Motor neuron (in vitro differentiated cells): ENCODE data around the gene MYADM. TPM values are rescaled to one million over a fixed set of nuclear protein-coding genes. Genes with fewer than 3 reads are reported as not detected.

Source experiments
- ATAC-seq, 8 experiments: fragments of 200-7000 bp; cut with Tn5 transposase; replicated peaks in 6 of 8; 2 replicates each; pipeline ENCODE4 v1.8.0; 2021; ENCODE audit warnings: mild to moderate bottlenecking in 8 of 8, moderate library complexity in 8 of 8
- H3K27ac ChIP-seq, 2 donors: fragments of 250-450 bp; sonication (Bioruptor Pico); 2 replicates each; pipeline ENCODE4 v1.9.0; 2021; ENCODE audit warnings: antibody characterized with exemption in 2 of 2, mild to moderate bottlenecking in 2 of 2, moderate library complexity in 1 of 2
- H3K4me1 ChIP-seq, 2 donors: fragments of 250-450 bp; sonication (Bioruptor Pico); replicated peaks in 1 of 2; 2 replicates each; pipeline ENCODE4 v1.6.1; 2021; ENCODE audit warnings: antibody characterized with exemption in 2 of 2, mild to moderate bottlenecking in 2 of 2, moderate library complexity in 1 of 2
- H3K4me3 ChIP-seq, 5 donors: fragments of 250-450 bp; sonication (Bioruptor Pico); 2 replicates each; pipeline ENCODE4 v1.9.0; 2021; ENCODE audit warnings: antibody characterized with exemption in 5 of 5, mild to moderate bottlenecking in 5 of 5, moderate library complexity in 4 of 5
- WGBS, 10 experiments: fragments of 450-650 bp; shearing (Covaris generic); methylation state at CpG; one replicate each; pipeline ENCODE4 v1.0.0; 2022; 5-methylcytosine and 5-hydroxymethylcytosine counted together
- in situ Hi-C, 9 experiments: fragments of 400-800 bp; cut with MboI; loops; one replicate each; pipeline ENCODE4 v1.15.0; 2021; ENCODE audit warnings: low sequenced_read_pairs in 9 of 9, low pct_unique_long_range_greater_than_20kb in 2 of 9; ENCODE audit not compliant: unreplicated experiment in 9 of 9
- total RNA-seq, 8 experiments: library from RNA; unstranded; fragments of 300-600 nt; gene quantifications; 2 replicates each; pipeline versions ENCODE4 v1.2.3 to v1.2.4, GENCODE V29; 2022

Gene MYADM
- total RNA-seq, 8 experiments from 2014 or later = 2.1 to 26.7 (median 11.6) TPM

DNA sequence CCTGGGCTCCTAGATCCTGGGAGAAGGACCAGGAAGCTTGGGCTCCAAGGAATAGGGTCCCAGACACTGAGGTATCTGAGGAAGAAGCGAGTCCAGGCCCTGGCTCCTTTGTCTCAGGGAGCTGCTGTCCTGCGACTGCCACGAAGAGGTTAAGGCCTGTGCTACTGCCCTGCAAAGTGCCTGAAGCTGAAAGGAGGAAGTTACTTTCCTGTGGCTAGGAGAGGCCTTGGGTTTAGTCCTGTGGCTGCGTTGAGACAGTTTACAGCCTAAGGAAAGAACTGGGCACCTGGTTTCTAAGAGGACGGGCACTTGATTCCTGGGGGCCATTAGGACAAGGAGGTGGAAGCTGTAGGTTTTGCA is 2.8 kb downstream of the MYADM start:
- Histone ChIP-seq H3K4me3 (peak overlapping the region in 1 of 5 donors; percentile 6), H3K4me1 (peaks cover 2 to 3% of the 10 kb centered on the region in 2 donors), H3K27ac (peak overlapping the region in 1 of 2 donors; percentile 36)
- in situ Hi-C loops = no loop called here
- 40 to 100% (median 57%) methylated on average over 1 to 3 of the region's 5 CpGs; no CpG with 5 or more reads in 5 of the 10 experiments for WGBS, 10 experiments
- no peak for ATAC-seq

DNA sequence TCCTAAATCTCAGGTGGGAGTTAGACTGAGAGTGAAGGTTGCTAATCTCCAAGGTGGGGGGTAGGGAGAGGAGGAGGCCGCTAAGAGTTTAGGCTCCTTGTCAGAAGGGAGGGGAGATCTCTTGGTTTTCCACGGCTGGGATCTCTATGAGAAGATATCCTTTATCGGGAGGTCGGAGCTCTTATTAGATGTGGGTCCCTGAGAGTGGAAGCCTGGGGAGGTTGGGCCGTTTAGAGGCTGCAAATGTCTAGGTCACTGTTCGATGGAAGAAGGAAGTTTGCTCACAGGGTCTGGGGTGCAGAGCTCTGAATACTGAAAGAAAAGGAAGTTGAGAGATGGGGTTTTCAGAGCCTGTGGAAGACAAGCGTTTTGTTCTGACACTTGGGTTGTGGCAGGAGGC is 3.8 kb downstream of the MYADM start:
- in situ Hi-C loops = no loop called here
- no peak for ATAC-seq
- WGBS, 10 experiments = 29 to 100% (median 83%) methylated on average over 1 to 5 of the region's 7 CpGs; no CpG with 5 or more reads in 2 of the 10 experiments
- H3K4me3 ChIP-seq = no peak overlapping the region
- H3K4me1 ChIP-seq = no peaks in the 10 kb centered on the region
- no peak overlapping the region for H3K27ac ChIP-seq

DNA sequence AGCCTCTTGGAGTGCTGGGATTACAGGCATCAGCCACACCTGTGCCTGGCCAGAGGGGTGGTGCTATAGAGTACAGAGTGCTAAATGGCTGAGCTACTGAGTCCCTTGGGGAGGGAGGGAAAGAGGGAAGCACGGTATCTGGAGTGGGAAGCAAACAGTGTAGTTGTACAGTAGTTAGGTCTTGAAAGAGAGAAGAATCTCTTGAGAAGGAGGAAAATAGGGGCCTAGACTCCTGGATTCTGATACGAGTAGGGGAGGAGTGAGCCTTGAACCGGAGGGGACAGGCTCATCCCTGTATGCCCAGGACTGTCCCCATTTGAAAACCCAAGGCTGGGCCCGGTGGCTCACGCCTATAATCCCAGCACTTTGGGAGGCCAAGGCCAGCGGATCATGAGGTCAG is 5.1 kb downstream of the MYADM start:
- in situ Hi-C loops = no loop called here
- 29 to 78% (median 65%) methylated on average over 1 to 5 of the region's 6 CpGs; no CpG with 5 or more reads in 4 of the 10 experiments for WGBS, 10 experiments
- no peak overlapping the region for H3K27ac ChIP-seq

DNA sequence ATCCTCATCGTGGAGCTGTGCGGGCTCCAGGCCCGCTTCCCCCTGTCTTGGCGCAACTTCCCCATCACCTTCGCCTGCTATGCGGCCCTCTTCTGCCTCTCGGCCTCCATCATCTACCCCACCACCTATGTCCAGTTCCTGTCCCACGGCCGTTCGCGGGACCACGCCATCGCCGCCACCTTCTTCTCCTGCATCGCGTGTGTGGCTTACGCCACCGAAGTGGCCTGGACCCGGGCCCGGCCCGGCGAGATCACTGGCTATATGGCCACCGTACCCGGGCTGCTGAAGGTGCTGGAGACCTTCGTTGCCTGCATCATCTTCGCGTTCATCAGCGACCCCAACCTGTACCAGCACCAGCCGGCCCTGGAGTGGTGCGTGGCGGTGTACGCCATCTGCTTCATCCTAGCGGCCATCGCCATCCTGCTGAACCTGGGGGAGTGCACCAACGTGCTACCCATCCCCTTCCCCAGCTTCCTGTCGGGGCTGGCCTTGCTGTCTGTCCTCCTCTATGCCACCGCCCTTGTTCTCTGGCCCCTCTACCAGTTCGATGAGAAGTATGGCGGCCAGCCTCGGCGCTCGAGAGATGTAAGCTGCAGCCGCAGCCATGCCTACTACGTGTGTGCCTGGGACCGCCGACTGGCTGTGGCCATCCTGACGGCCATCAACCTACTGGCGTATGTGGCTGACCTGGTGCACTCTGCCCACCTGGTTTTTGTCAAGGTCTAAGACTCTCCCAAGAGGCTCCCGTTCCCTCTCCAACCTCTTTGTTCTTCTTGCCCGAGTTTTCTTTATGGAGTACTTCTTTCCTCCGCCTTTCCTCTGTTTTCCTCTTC is 6.3 kb downstream of the MYADM start:
- no peak overlapping the region for H3K4me3 ChIP-seq
- H3K27ac ChIP-seq = no peak overlapping the region
- no peak for ATAC-seq
- 52 to 100% (median 88%) methylated on average over 1 to 27 of the region's 51 CpGs for WGBS, 10 experiments
- peaks cover 4 to 5% of the 10 kb centered on the region in 2 donors for H3K4me1 ChIP-seq
- in situ Hi-C loops = no loop called here

More for the DNA sequence above, 5.1 kb downstream of the MYADM start:
- peaks cover 0 to 5% of the 10 kb centered on the region in 2 donors for H3K4me1 ChIP-seq
- no peak for ATAC-seq
- no peak overlapping the region for H3K4me3 ChIP-seq

DNA sequence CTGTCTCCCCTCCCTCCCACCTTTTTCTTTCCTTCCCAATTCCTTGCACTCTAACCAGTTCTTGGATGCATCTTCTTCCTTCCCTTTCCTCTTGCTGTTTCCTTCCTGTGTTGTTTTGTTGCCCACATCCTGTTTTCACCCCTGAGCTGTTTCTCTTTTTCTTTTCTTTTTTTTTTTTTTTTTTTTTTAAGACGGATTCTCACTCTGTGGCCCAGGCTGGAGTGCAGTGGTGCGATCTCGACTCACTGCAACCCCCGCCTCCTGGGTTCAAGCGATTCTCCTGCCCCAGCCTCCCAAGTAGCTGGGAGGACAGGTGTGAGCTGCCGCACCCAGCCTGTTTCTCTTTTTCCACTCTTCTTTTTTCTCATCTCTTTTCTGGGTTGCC is 6.9 kb downstream of the MYADM start:
- in situ Hi-C loops = no loop called here
- 67 to 94% (median 84%) methylated on average over 3 to 6 of the region's 6 CpGs; no CpG with 5 or more reads in 4 of the 10 experiments for WGBS, 10 experiments
- ATAC-seq = no peak
- no peak overlapping the region for H3K4me3 ChIP-seq
- no peak overlapping the region for H3K27ac ChIP-seq
- peaks cover 4 to 5% of the 10 kb centered on the region in 2 donors for H3K4me1 ChIP-seq

DNA sequence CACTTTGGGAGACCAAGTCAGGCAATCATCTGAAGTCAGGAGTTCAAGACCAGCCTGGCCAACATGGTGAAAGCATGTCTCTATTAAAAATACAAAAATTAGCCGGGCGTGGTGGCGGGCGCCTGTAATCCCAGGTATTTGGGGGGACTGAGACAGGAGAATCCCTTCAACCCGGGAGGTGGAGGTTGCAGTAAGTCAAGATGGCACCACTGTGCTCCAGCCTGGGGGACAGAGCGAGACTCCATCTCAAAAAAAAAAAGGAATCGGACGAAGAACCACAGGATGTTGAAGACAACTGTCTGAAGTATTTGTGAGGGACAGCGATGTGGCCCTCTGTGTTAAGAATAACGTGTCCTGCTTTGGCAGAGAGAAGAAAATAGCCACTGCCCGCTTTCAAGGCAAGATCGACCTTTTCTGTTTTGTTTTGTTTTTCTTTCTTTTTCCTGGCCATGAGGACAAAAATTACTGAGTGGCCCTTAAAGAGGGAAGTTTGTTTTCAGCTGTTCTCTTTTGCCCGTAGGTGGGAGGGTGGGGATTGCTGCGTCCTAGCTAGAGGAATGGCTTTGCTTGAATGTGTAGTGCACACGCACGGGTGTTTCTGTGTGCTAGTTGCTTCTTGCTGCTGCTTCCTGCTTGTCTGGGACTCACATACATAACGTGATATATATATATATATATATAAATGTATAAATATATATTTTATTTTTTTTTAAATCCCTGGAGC is 8.1 kb downstream of the MYADM start:
- in situ Hi-C loops = no loop called here
- Histone ChIP-seq H3K27ac (no peak overlapping the region), H3K4me1 (peaks cover 6 to 8% of the 10 kb centered on the region in 2 donors), H3K4me3 (no peak overlapping the region)
- WGBS, 10 experiments = 40 to 98% (median 90%) methylated on average over 1 to 15 of the region's 17 CpGs; no CpG with 5 or more reads in 1 of the 10 experiments
- no peak for ATAC-seq

DNA sequence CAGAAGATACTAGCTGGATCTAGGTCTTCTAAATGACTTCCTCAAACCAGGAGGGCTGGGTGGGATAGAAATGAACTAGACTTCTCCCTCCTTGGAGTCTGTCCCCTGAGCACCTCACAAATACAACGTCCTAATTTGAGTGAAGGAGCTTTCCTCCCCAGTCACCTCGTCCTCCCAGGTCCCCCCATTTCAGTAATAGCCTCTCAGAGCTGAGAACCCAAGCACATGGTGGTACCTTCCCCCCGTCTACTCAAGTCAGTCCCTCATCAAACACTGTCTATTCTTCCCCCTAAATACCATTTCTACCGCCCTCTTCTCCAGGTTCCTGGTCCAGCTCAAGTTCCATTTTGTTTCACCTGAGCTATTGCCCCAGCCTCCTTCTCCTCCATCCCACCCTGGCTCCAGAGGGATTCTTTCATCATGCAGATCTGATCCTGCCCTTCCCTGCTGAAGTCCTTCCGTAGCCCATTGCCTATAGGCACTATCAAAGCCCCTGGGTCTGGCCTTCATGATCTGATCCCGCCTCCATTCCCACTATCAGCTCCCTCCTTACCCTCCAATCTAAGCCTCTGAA is 9.1 kb downstream of the MYADM start:
- no peak overlapping the region for H3K27ac ChIP-seq
- no peak for ATAC-seq
- H3K4me3 ChIP-seq = no peak overlapping the region
- H3K4me1 ChIP-seq = peaks cover 12 to 14% of the 10 kb centered on the region in 2 donors
- 40 to 100% (median 90%) methylated on average over 1 to 4 of the region's 6 CpGs; no CpG with 5 or more reads in 3 of the 10 experiments for WGBS, 10 experiments
- in situ Hi-C loops = no loop called here

DNA sequence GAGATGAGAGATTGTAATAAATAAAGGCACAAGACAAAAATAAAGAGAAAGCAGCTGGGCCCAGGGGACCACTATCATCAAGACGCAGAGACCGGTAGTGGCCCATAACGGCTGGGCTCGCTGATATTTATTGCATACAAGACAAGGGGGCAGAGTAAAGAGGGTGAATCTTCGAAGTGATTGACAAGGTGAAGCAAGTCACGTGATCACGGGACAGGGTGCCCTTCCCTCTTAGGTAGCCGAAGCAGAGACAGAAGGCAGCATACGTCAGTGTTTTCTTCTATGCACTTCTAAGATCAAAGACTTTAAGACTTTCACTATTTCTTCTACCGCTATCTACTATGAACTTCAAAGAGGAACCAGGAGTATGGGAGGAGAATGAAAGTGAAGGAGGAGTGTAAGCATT is 9.7 kb downstream of the MYADM start:
- in situ Hi-C loops = no loop called here
- H3K4me3 ChIP-seq = no peak overlapping the region
- peaks cover 12 to 16% of the 10 kb centered on the region in 2 donors for H3K4me1 ChIP-seq
- no peak overlapping the region for H3K27ac ChIP-seq
- no peak for ATAC-seq
- WGBS, 10 experiments = 16 to 72% (median 52%) methylated on average over 5 to 10 of the region's 10 CpGs; no CpG with 5 or more reads in 6 of the 10 experiments

DNA sequence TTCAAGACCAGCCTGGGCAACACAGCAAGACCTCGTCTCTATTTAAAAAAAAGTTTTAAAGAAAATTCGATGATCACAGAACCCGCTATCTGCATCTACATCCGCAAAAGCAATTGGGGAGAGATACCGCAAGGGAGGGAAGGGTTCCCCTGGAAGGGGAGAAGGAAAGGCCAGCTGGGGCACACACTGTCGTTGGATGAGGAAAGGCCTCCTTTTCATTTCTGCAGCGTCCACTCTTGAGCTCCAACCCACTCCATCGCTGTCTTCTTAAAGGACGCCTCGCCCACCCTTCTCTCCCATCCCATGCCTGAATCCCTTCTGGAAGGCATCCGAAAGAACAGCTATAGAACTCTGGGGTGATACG is 11.1 kb downstream of the MYADM start:
- Histone ChIP-seq H3K4me3 (peak overlapping the region; percentile 43 to 50 (median 48)), H3K27ac (peak overlapping the region in 1 of 2 donors; percentile 47), H3K4me1 (peaks cover 13 to 26% of the 10 kb centered on the region in 2 donors)
- in situ Hi-C loops = no loop called here
- WGBS, 10 experiments = 0 to 66% (median 17%) methylated on average over 1 to 9 of the region's 12 CpGs; no CpG with 5 or more reads in 5 of the 10 experiments
- peak in 1 of 8 experiments; percentile 3 for ATAC-seq

DNA sequence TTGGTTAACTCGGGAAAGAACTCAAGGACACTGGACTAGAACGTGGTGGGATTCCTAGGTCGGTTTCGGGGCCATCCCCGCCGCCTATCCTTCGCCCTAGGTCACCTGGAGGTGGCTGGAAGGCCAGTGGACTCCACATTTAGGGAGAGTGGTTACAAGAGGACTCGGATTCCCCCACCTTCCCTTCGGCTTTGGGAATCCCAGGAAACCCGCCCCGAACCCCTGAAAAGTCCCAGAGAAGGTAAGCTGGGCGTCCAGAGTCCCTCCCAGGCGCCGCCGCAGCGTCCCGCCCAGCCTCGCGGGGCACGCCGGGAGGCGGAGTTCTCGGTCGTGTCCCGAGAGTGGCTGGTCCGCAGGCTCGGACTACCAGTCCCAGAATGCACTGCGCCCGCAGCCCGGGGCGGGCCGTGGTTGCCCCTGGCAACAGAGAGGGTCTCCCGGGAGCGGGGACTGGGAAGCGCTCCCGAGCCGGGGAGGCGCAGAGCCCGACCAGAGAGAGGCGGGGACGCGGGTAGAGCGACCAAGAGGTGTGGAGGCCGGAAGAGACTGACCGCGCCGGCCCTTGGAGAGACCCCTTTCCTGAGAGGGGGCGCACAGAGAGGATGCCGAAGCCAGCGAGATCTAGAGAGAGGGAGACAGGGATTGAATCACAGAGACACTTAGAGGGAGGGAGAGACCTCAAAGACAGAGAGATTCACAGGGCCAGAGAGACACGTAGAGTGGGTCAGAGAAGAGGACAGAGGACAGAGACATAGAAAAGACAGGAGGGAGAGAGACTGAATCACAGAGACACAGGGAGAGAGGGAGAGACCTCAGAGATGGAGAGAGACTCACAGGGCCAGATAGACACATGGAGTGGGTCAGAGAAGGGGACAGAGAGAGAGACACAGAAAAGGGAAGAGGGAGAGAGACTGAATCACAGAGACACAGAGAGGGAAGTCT is 11.7 kb downstream of the MYADM start:
- WGBS, 10 experiments = 0 to 14% (median 1%) methylated on average over 1 to 14 of the region's 51 CpGs; no CpG with 5 or more reads in 2 of the 10 experiments
- peak; percentile 85 to 94 (median 90) for ATAC-seq
- Histone ChIP-seq H3K4me1 (peaks cover 19 to 33% of the 10 kb centered on the region in 2 donors), H3K27ac (peak overlapping the region; percentile 69 to 82), H3K4me3 (peak overlapping the region; percentile 43 to 50 (median 48))
- in situ Hi-C loops = no loop called here

DNA sequence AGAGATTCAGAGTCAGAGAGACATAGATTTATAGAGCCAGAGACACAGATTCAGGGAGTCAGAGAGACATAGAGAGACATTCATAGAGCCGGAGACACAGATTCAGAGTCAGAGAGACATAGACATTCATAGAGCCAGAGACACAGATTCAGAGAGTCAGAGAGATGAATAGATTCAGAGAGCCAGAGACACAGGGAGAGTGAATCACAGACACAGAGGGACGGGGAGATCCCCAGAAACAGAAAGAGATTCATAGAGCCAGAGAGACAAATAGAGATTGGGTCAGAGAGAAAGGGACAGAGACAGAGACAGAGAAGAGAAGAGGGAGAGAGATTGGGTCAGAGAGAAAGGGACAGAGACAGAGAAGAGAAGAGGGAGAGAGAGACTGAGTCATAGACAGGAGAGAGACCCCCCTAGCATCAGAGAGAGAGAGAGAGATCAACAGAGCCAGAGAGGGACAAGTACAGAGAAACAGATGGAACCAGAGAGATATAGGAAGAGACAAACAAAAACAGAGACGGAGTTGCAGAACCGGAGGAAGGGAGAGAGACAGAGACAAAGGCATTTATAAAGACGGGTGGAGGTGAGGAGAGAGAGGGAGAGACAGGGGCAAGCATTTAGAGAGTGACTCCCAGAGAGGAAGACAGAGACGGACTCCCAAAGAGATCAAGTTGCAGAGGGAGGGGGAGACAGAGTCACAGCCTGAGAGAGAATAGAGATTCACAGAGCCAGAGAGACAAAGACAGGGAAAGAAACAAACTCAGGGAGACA is 13.2 kb downstream of the MYADM start:
- peak overlapping the region in 1 of 2 donors; percentile 26 for H3K27ac ChIP-seq
- no peak for ATAC-seq
- in situ Hi-C loops = no loop called here

More for the DNA sequence above, 13.2 kb downstream of the MYADM start:
- peaks cover 24 to 33% of the 10 kb centered on the region in 2 donors for H3K4me1 ChIP-seq
- 2 to 42% (median 17%) methylated on average over 2 to 6 of the region's 6 CpGs for WGBS, 10 experiments
- H3K4me3 ChIP-seq = peak overlapping the region in 3 of 5 donors; percentile 36 to 40 (median 40)
